ENCODE data around the gene CPN1. TPM values are rescaled to one million over a fixed set of nuclear protein-coding genes. Genes with fewer than 3 reads are reported as not detected.
"Not testable (repeated sequence)": the region's sequence is repeated elsewhere in the genome, so short reads cannot be mapped to it uniquely, and the experiment has no call there.

CPN1 gene
- total RNA-seq (ENCODE audit: low replicate concordance): 0.52 TPM in 1 of 2 replicates, not detected in the other
- long read RNA-seq, partial matches to known transcripts: 0 of 2 reads
- long read RNA-seq, other reads (novel, unspliced or antisense): 0 of 2 reads

GRCh38 chr10:100081075-100082001 is at the start of gene CPN1:
TSS of gene CPN1 (minus strand) at chr10:100081869. CDS start at chr10:100081625, 244 bp downstream.
- Mint-ChIP-seq H3K36me3 (no peaks in the 10 kb centered on the region), H3K4me3 (no peak within 1 kb of the TSS), H3K9me3 (no peaks in the 10 kb centered on the region), H3K27me3 (peaks cover 24% of the 10 kb centered on the region), H3K27ac (no peak within 1 kb of the TSS), H3K4me1 (ENCODE audit: unreplicated experiment) (no peaks in the 10 kb centered on the region)
- TF ChIP-seq, protein P1, sequence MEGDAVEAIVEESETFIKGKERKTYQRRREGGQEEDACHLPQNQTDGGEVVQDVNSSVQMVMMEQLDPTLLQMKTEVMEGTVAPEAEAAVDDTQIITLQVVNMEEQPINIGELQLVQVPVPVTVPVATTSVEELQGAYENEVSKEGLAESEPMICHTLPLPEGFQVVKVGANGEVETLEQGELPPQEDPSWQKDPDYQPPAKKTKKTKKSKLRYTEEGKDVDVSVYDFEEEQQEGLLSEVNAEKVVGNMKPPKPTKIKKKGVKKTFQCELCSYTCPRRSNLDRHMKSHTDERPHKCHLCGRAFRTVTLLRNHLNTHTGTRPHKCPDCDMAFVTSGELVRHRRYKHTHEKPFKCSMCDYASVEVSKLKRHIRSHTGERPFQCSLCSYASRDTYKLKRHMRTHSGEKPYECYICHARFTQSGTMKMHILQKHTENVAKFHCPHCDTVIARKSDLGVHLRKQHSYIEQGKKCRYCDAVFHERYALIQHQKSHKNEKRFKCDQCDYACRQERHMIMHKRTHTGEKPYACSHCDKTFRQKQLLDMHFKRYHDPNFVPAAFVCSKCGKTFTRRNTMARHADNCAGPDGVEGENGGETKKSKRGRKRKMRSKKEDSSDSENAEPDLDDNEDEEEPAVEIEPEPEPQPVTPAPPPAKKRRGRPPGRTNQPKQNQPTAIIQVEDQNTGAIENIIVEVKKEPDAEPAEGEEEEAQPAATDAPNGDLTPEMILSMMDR (conservative IDR thresholded peaks at IDR 0.05): no peak
- no peak for DNase-seq (ENCODE audit: extremely low spot score, unreplicated experiment)

- Mint-ChIP-seq H3K27ac (no peak overlapping the region), H3K9me3 (no peaks in the 10 kb centered on the region), H3K36me3 (no peaks in the 10 kb centered on the region), H3K27me3 (peaks cover 3% of the 10 kb centered on the region), H3K4me3 (no peak overlapping the region), H3K4me1 (ENCODE audit: unreplicated experiment) (no peaks in the 10 kb centered on the region)
- DNase-seq (ENCODE audit: extremely low spot score, unreplicated experiment): no peak
- TF ChIP-seq, protein P1 (conservative IDR thresholded peaks at IDR 0.05): no peak
These were observed 49.2 kb upstream of the CPN1 start for GRCh38 chr10:100130831-100131230.

DNA sequence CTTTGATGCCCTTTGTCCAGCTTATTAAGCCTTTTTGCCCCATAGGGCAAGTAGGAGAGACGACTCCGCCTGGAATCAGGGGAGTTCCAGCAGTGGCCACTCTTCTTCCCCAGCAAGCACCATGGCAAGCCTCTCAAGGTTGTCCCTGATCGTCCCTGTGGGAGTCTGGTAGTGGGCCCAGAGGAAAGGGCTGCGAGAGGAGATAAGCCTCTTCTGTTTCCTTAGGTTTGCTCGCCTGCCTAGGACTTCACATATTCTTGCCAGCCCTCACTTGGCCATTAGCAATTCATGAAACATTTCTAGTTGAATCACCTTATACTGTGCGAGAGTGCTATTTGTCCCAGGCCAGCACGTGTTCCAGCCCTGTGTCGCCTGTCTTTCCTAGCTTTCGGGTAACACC is 47.8 kb upstream of the CPN1 start:
- DNase-seq (ENCODE audit: extremely low spot score, unreplicated experiment): no peak
- Mint-ChIP-seq H3K36me3 (no peaks in the 10 kb centered on the region), H3K9me3 (no peaks in the 10 kb centered on the region), H3K27me3 (no peaks in the 10 kb centered on the region), H3K27ac (no peak overlapping the region), H3K4me1 (ENCODE audit: unreplicated experiment) (no peaks in the 10 kb centered on the region), H3K4me3 (no peak overlapping the region)
- TF ChIP-seq, protein P1 (conservative IDR thresholded peaks at IDR 0.05): no peak

DNA sequence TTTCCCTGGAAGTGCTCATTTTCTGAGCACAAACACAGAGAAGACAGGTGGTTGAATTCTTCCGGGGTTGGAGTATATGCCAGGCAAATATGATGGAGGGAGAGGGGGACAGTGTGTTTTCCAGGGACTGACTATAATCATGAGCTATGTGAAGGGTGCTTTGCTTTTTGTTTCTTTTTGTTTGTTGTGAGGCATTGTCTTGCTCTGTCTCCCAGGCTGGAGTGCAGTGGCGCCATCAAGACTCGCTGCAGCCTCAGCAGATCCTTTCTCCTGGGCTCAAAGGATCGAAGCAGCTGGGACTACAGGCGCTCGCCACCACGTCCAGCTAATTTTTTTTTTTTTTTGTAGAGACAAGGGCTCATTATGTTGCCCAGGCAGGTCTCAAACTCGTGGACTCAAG is 47.3 kb upstream of the CPN1 start:
- Mint-ChIP-seq H3K4me1 (ENCODE audit: unreplicated experiment) (no peaks in the 10 kb centered on the region), H3K36me3 (no peaks in the 10 kb centered on the region), H3K27me3 (no peaks in the 10 kb centered on the region), H3K4me3 (no peak overlapping the region), H3K9me3 (no peaks in the 10 kb centered on the region), H3K27ac (no peak overlapping the region)
- TF ChIP-seq, protein P1 (conservative IDR thresholded peaks at IDR 0.05): no peak
- DNase-seq (ENCODE audit: extremely low spot score, unreplicated experiment): no peak

DNA sequence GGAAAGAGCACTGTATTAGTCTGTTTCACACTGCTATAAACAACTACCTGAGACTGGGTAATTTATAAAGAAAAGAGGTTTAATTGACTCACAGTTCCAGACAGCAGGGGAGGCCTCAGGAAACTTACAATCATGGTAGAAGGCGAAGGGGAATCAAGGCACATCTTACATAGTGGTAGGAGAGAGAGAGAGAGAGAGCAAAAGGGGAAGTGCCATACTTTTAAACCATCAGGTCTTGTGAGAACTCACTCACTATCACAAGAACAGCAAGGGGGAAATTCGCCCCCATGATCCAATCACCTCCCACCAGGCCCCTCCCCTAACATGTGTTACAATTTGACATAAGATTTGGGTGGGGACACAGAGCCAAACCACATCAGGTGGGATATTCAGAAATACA is 43.7 kb upstream of the CPN1 start:
- not testable (repeated sequence) for H3K27ac Mint-ChIP-seq; H3K36me3 Mint-ChIP-seq; H3K9me3 Mint-ChIP-seq; DNase-seq (ENCODE audit: extremely low spot score, unreplicated experiment); H3K4me1 Mint-ChIP-seq (ENCODE audit: unreplicated experiment); H3K4me3 Mint-ChIP-seq; H3K27me3 Mint-ChIP-seq

- Mint-ChIP-seq H3K4me1 (ENCODE audit: unreplicated experiment) (no peaks in the 10 kb centered on the region), H3K4me3 (no peak overlapping the region), H3K27me3 (no peaks in the 10 kb centered on the region), H3K36me3 (no peaks in the 10 kb centered on the region), H3K9me3 (no peaks in the 10 kb centered on the region), H3K27ac (no peak overlapping the region)
- TF ChIP-seq, protein P1 (conservative IDR thresholded peaks at IDR 0.05): no peak
- no peak for DNase-seq (ENCODE audit: extremely low spot score, unreplicated experiment)
These were observed 42.4 kb upstream of the CPN1 start for GRCh38 chr10:100124097-100124496.

Measured in type B pancreatic cell (in vitro differentiated cells).